T1000 (cell line): Measurements from ENCODE around the gene GCGR.
A peak's percentile ranks its signal among the peaks of the same experiment; 100 is the strongest.
"Not testable (repeated sequence)": the region's sequence is repeated elsewhere in the genome, so short reads cannot be mapped to it uniquely, and the experiment has no call there.

Experiments
- DNase-seq: peaks from one replicate; lab custom pipeline; 2025; ENCODE audit warnings: mixed read lengths; lab: John Stamatoyannopoulos, UW

GCGR gene

GRCh38 chr17:81831957-81832607, 28.1 kb downstream of the GCGR start:
- no peak for DNase-seq

- no peak for DNase-seq
Observed at GRCh38 chr17:81832608-81833159, 28.7 kb downstream of the GCGR start.

- DNase-seq = peak; percentile 88
Observed at GRCh38 chr17:81833160-81833920, 29.4 kb downstream of the GCGR start, which contains the start of gene MCRIP1. Gene MCRIP1, minus strand, starts transcription at chr17:81833291. Its CDS starts 8,785 bp downstream, at chr17:81824506.

- DNase-seq = no peak
Observed at GRCh38 chr17:81833921-81834830, 30.2 kb downstream of the GCGR start.

- DNase-seq = no peak
Observed at GRCh38 chr17:81834831-81835267, 30.9 kb downstream of the GCGR start, which contains the start of gene PPP1R27. Gene PPP1R27, minus strand, starts transcription at chr17:81835050. Its CDS starts 97 bp downstream, at chr17:81834953.

GRCh38 chr17:81837641-81838040, 33.7 kb downstream of the GCGR start:
- no peak for DNase-seq

- DNase-seq = no peak
Observed at GRCh38 chr17:81838753-81839255, 34.9 kb downstream of the GCGR start.

GRCh38 chr17:81839301-81839700, 35.4 kb downstream of the GCGR start:
- no peak for DNase-seq

GRCh38 chr17:81840059-81840458, 36.1 kb downstream of the GCGR start:
- DNase-seq = not testable (repeated sequence)

GRCh38 chr17:81840826-81841778, 37.2 kb downstream of the GCGR start:
- DNase-seq = no peak

GRCh38 chr17:81841866-81842265, 37.9 kb downstream of the GCGR start:
- DNase-seq = no peak

GRCh38 chr17:81842378-81842724, 38.4 kb downstream of the GCGR start:
- no peak for DNase-seq

GRCh38 chr17:81842725-81843504, 39.0 kb downstream of the GCGR start:
- no peak for DNase-seq

- no peak for DNase-seq
Observed at GRCh38 chr17:81843713-81844326, 39.9 kb downstream of the GCGR start.

GRCh38 chr17:81844327-81844851, 40.4 kb downstream of the GCGR start:
- DNase-seq = no peak

GRCh38 chr17:81844887-81845286, 40.9 kb downstream of the GCGR start:
- DNase-seq = no peak

GRCh38 chr17:81845361-81845760, 41.4 kb downstream of the GCGR start:
- DNase-seq = no peak

GRCh38 chr17:81845881-81846742, 42.2 kb downstream of the GCGR start:
- DNase-seq = no peak
